WI38 (cell line): ENCODE measurements around the gene TIGD6.
A peak's percentile ranks its signal among the peaks of the same experiment; 100 is the strongest.

Experiments used
- H3K4me3 ChIP-seq: 2 replicates; pipeline ENCODE4 v1.5.1; 2011; ENCODE audit warnings: low read depth, mild to moderate bottlenecking, control low read depth, low read length
- TF ChIP-seq, protein P1 (sequence below): IDR thresholded peaks from 2 replicates; pipeline ENCODE4 v1.5.1; 2012; ENCODE audit warnings: low read depth, mild to moderate bottlenecking, control low read depth, low read length

TIGD6 gene

DNA sequence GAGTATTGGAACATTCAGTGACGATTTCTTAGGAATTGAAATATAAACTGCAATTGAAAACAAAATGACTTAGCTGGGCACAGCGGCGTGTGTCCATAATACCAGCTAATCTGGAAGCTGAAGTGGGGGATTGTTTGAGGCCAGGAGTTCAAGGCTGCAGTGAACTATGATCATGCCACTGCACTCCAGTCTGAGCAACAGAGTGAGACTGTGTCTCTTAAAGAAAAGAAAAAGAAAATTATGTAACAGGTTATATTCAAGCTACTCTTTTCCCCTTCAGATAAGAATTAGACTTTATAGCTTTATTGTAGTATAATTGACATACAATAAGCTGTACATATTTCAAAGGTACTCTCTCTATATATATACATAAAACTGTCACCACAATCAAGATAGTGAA, 33.5 kb downstream of the TIGD6 start:
- TF ChIP-seq, protein P1, sequence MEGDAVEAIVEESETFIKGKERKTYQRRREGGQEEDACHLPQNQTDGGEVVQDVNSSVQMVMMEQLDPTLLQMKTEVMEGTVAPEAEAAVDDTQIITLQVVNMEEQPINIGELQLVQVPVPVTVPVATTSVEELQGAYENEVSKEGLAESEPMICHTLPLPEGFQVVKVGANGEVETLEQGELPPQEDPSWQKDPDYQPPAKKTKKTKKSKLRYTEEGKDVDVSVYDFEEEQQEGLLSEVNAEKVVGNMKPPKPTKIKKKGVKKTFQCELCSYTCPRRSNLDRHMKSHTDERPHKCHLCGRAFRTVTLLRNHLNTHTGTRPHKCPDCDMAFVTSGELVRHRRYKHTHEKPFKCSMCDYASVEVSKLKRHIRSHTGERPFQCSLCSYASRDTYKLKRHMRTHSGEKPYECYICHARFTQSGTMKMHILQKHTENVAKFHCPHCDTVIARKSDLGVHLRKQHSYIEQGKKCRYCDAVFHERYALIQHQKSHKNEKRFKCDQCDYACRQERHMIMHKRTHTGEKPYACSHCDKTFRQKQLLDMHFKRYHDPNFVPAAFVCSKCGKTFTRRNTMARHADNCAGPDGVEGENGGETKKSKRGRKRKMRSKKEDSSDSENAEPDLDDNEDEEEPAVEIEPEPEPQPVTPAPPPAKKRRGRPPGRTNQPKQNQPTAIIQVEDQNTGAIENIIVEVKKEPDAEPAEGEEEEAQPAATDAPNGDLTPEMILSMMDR: no peak
- H3K4me3 ChIP-seq: no peak overlapping the region

DNA sequence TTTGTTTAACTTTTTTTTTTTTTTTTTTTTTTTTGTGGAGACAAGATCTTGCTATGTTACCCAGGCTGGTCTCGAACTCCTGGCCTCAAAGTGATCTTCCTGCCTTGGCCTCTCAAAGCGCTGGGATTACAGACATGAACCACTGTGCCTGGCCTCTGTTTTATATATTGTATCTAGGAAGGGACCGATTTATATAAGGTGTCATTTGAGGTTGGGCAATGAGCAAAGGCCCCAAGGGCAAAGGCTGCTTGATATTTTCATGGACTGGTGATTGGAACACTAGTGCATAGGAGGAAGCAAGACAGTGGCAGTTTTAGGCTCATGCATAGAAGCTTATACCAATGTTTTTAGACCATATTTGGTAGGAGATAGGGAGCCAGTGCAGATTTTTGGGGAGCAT, 36.7 kb downstream of the TIGD6 start:
- no peak overlapping the region for H3K4me3 ChIP-seq
- TF ChIP-seq, protein P1: no peak

DNA sequence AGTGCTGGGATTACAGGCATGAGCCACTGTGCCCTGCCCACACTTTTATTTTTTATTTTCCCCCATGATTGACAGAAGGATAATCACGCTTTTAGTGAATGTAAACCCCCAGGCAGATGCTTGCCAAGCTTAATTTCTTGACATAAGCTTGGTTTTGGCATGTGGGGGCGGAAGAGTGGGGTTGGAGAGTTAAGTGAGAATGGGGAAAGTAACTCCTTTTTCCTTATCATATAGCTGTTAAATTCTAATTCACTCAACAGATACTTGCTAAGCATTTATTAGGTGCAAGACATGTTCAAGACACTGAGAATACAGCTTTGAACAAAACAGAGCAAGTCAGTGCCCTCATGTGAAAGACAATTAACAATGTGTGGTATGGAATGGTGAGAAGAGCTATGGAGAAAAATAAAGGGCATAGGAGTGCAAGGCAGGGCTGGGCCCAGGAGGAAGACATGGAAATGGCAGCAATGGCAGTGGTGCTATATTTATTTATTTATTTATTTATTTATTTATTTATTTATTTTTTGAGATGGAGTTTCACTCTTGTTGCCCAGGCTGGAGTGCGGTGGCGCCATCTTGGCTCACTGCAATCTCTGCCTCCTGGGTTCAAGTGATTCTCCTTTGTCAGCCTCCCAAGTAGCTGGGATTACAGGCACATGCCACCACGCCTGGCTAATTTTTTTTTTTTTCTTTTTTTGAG, 37.7 kb downstream of the TIGD6 start:
- H3K4me3 ChIP-seq: no peak overlapping the region

DNA sequence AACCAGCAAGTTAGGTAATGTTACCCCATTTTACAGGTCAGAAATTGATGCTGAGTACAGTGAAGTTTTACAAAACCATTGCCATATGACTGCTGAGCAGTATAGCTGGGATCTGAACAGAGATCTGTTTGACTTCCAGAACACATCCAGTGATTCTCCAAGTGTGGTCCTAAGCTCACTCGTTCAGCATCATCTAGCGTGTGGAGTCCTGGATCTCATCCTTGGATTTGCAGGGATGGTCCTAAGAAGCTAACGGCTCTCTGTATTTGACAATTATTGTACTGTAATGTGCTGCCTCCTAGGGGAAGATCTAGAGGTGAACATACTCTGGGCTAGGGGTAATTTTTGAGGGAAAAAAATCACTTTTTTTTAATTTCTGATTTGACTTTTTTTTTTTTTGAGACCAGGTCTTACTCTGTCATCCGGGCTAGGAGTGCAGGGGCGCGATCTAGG, 38.5 kb downstream of the TIGD6 start:
- TF ChIP-seq, protein P1: no peak
- H3K4me3 ChIP-seq: no peak overlapping the region

More for the DNA sequence above, 37.7 kb downstream of the TIGD6 start:
- TF ChIP-seq, protein P1: no peak

DNA sequence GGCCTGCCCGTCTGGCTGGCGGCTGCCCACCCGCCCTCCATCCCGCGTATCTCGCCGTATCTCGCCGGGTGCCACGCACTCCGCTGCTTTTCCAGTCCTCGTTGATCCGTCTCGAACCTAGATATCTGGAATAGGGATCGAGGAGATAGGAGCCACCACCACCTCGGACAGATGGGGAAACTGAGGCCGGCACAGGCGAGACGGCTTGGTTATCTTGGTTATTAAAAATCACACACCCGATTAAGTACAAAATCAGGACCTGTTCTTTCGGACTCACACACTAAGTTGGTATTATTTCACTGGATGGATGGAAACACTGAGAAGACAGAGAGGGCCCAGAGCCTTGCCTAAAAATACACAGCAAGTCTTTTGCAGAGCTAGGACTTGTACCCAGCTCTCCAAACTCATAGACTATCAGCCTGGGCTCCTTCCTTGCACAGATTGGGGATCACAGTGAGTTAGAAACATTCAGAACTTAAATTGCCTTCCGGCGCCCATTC, 39.2 kb downstream of the TIGD6 start:
- TF ChIP-seq, protein P1: no peak
- H3K4me3 ChIP-seq: peak overlapping the region; percentile 78

DNA sequence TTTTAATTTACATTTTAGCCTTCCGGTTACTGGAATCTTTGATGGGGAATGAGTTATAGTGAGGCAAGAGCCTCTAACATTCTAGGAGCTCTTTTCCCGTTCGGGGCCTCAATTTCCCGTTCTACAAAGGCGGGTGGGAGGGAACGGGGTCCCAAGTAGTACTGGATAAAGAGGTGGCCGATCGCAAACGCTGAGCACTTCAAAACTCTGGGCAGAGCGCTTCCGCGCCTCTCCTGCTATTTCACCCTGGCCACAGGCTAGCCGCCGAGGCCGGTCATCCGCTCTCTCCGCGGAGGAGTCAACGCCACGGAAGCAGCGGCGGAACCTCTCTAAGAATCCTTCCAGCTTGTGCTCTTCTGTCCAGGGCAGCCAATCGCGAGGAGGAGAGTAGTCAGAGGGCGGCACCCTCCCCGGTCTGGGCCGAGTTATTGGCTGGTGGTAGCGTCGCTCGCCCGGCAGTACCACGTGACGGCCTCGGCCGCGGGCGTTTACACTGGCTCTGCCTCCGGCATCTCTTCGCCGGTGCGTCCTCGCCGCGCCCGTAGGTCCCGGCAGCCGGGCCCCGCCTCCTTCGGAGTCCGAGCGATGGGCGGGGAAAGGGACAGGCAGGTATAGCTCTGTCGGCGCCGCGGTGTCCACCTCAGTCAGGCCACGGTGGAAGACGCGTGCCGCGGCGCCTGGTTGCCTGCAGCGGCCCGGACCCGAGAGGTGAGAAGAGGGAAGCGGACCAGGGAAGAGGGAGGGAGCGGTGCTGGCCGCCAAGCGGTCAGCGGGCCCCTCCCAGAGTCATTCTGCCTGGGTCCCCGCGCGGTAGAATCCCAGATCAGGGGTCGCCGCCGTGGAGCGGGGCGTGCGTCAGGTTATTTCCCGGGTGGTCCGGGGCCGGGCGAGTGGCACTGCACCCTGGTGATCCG, 39.9 kb downstream of the TIGD6 start, which contains the start of gene SLC26A2:
Gene SLC26A2 (plus strand): TSS at position 487 of the 914 bp plus-strand sequence. CDS start 16,895 bp downstream, outside the sequence.
- TF ChIP-seq, protein P1: no peak
- H3K4me3 ChIP-seq: peak within 1 kb of the TSS; percentile 78
